Stimulated activated CD4-positive, alpha-beta T cell treated with anti-CD3 and anti-CD28 coated beads, Interleukin-1b, Interleukin-23, amount 100 ng/mL, for 4 hours (primary cell): ENCODE measurements around the gene CCR8.

Source experiments
- DNase-seq, 2 donors: peaks; one replicate each; pipeline ENCODE4 v3.0.0-alpha.2; 2020; ENCODE audit warnings: low read depth in 2 of 2

Gene CCR8

DNA sequence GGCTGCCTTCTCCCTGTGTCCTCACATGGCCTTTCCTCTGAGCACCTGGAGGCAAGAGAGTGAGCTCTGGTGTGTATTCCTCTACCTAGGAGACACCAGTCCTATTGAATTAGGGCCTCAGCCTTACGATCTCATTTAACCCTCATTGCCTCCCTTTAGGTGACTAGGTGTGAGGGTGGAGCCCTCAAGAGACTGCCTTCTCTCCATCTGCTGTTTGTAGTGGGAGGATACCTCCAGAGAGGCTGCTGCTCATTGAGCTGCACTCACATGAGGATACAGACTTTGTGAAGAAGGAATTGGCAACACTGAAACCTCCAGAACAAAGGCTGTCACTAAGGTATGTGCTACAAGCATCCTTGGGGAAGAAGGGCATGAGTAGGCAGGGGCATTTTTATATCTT, at the start of gene CCR8:
TSS of gene CCR8 (plus strand) at position 217 of the 400 bp plus-strand sequence. CDS start 2,623 bp downstream, outside the sequence.
- DNase-seq = no peak

DNA sequence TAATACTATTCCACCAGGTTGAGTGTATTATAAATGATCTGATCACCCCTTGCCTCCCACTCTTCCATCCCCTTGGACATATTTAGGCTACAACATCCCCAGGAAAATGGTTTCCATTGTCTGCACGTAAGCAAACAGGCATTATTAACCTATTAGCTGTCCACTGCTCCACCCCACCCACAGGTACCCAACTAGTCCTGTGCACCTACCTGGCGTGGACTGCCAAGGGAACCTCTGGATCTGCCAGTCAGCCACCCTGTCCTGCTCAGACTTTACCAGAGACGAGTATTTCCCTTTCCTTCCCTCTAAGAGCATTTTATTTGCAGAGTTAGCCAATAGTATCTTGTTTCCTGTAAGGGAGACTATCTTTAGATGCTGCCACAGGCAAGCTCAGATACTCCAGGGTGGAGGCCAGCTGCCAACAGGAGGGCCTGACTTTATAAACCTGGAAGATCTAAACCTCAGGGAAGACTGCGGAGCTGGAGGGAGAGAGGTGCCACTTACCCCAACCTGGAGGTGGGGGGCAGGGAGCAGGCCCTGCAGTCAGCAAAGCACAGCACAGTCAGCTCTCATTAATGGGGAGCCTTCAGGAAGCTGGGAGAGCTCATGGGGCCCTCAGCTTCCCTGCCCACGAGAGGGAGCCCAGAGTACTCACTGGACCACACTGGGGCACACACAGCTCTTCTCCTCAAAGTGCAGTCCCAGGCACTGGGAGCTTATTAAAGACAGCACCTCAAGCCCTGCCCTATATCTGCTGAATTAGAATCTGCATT, 49.6 kb upstream of the CCR8 start, which contains the start of gene CX3CR1:
TSS of gene CX3CR1 (minus strand) at position 292 of the 773 bp plus-strand sequence. CDS start 13,527 bp downstream, outside the sequence.
- no peak for DNase-seq

GRCh38 chr3:39280571-39280970, 48.9 kb upstream of the CCR8 start:
- DNase-seq = no peak

- DNase-seq = no peak
Measured at GRCh38 chr3:39281533-39281932, 48.0 kb upstream of the CCR8 start.

- no peak for DNase-seq
Measured at GRCh38 chr3:39282057-39282456, 47.5 kb upstream of the CCR8 start.

GRCh38 chr3:39284457-39284881, 45.0 kb upstream of the CCR8 start:
- no peak for DNase-seq

- no peak for DNase-seq
Measured at GRCh38 chr3:39285332-39285731, 44.2 kb upstream of the CCR8 start.

GRCh38 chr3:39286771-39287170, 42.7 kb upstream of the CCR8 start:
- no peak for DNase-seq

DNA sequence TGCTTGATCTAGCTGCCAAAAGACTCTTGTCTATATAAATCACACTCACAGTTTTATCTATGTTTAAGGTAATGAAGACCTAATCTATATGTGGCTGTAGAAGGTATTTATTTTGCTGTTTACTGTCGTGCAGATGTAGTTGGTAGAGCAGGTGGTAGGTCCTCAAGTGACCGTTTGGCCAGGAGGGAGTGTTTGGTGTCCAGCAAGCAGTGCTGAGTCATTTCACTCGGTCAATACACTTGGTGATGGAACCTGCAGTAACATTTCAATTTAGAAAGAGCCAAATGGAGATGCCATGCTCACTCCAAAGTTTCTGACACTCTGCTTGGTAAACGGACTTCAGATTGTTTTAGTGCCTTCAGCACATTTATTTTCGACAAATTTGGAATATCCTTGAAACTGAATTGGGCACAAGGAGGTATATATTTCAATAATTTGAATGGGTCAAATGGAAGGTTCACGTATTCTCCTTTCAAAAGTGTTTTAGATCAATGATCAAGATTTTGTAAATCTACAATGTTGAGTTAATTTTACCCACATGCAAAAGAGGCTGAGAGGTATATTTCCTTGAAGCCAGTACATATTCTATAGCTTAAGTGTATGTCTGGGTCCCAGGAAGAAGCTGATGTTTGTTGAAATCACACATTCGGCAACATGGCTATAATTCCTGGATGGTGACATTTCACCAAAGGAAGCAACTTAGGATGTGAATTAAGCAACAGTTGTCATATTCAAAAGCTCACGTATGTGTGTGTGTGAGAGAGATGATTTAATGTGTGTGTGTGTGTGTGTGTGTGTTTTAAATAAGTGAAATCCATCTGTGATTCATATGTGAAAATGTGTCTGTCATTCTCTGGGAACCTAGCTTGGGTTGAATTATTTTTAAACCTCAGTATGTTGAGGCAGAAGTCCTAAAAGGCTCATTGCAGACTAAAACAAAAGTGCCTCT, 42.0 kb upstream of the CCR8 start:
- DNase-seq = no peak

GRCh38 chr3:39288300-39288808, 41.2 kb upstream of the CCR8 start:
- peak; percentile 61 to 74 for DNase-seq

GRCh38 chr3:39289107-39289506, 40.4 kb upstream of the CCR8 start:
- no peak for DNase-seq

DNA sequence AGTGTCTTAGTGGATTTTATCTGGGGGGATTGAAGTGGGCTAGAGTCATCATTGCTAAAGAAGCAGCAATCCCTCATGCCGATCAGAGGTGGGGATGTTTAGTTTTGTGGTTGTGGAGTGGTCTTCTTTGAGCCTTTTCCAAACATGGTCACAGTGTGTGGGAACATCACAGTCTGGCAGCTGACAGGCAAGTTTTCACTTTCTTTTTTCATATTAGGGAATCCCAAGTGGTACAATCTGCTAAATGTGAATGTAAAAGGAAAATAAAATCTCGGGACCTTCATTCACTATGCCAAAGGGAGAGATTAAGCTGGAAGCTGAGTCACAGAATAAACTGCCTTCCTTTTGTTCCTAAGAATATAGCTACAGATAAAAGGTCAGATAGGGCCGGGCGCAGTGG, 39.3 kb upstream of the CCR8 start:
- no peak for DNase-seq

DNA sequence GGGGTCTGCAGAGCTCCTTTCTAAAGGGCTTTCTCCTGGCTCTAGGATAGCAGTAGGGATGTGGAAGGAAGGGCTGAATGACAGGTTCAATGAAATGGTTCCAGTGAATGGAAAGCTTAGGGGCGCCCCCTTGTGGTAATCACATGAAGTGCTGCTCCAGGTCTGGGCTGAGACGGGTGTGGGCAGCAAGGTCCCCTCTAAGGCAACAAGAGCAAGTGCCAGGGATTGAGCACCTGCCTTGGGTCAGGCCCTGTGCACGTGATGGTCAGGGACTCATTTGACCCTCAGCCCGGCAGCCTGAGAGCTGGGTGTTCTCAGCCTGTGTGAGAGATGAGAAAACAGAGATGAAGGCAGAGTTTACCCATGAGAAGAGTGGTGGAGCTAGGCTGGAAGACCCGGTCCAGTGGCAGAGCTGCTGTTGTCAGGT, 37.6 kb upstream of the CCR8 start:
- peak; percentile 61 to 71 for DNase-seq

DNA sequence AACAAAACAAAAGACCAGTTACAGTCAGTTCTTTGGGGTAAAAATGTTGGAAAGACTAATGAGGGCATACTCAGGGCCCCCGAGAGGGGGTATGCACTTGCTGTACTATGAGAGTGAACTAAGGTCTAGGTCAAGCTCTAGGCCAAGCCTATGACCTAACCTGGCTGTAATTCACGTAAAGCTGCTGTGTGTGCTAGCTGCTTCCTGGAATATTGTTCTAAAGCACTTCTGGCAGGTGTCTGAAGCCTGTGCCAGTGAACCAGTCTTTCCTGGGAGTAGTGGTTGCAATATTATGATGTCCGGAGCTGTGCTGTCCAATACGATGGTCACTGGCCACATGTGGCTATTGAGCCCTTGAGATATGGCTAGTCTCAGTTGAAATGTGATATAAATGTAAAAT, 36.5 kb upstream of the CCR8 start:
- no peak for DNase-seq

GRCh38 chr3:39294446-39295183, 34.9 kb upstream of the CCR8 start:
- no peak for DNase-seq

GRCh38 chr3:39295184-39295775, 34.2 kb upstream of the CCR8 start:
- no peak for DNase-seq

DNA sequence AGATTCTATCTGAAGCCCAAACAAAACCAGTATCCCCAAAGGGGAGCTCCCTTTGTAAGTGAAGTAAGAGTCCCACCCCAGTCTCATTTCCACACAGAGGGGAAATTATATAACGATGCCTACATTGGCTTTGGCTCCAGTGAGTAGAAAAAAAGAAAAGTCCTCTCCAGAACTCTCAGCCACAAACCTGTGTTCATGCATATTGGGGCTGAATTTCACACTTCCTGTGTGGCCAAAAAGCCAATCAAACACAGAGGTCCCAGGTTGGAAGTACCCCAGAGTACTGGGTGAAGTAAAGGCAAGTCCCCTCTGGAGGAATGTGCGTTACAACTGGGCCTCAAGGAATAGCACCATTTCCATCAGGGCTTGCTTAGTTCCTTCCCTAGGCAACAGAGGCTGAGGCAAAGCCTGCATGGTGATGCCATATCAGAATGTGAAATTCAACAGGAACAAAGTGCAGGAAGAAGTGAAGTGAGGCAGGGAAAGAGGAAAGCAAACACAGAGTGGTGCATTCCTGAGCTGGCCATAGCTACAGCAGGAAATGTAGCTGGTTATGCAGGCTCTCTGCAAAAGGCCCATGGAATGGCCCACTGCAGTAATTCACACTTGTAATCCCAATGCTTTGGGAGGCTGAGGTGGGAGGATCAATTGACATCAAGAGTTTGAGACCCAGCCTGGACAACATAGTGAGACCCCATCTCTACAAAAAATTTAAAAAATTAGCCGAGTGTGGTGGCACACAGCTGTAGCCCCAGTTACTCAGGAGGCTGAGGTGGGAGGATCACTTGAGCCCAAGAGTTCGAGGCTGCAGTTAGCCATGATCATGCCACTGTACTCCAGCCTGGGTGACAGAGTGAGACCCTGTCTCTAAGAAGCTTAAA, 33.1 kb upstream of the CCR8 start:
- DNase-seq = no peak

GRCh38 chr3:39299279-39299678, 30.2 kb upstream of the CCR8 start:
- no peak for DNase-seq

- no peak for DNase-seq
Measured at GRCh38 chr3:39302178-39302577, 27.3 kb upstream of the CCR8 start.

DNA sequence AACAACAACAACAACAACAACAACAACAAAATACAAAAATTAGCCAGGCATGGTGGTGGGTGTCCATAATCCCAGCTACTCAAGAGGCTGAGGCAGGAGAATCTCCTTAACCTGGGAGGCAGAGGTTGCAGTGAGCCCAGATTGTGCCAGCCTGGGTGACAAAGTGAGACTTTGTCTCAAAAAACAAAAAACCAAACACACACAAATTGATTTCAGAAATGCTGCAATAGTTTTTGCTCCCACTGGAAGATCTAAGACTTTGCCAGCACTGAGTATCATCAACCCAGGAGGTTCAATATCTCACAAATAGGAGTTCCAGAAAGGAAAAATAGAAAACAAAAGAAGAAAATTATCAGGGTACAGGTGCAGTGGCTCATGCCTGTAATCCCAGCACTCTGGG, 16.2 kb upstream of the CCR8 start:
- DNase-seq = no peak
